WERI-Rb-1 (cell line): ENCODE results near the gene RFNG.

Experiments used
- DNase-seq: peaks from one replicate; pipeline ENCODE4 v3.0.0-alpha.2; 2020
- H3K27ac ChIP-seq: fragments of 250-450 bp; sonication (Bioruptor Pico); 2 replicates; pipeline ENCODE4 v1.5.1; 2020; ENCODE audit warnings: mild to moderate bottlenecking, moderate library complexity
- H3K27me3 ChIP-seq: fragments of 250-450 bp; sonication (Bioruptor Pico); 2 replicates; pipeline ENCODE4 v1.5.1; 2021; ENCODE audit warnings: mild to moderate bottlenecking, low read depth, moderate library complexity; ENCODE audit not compliant: insufficient read depth, severe bottlenecking
- H3K36me3 ChIP-seq: fragments of 250-450 bp; sonication (Bioruptor Pico); 2 replicates; pipeline ENCODE4 v1.5.1; 2020; ENCODE audit warnings: mild to moderate bottlenecking, moderate library complexity
- H3K4me3 ChIP-seq: 2 replicates; pipeline ENCODE4 v1.5.1; 2011; ENCODE audit warnings: low read depth, mild to moderate bottlenecking, control low read depth, low read length
- H3K9me3 ChIP-seq: fragments of 250-450 bp; sonication (Bioruptor Pico); 2 replicates; pipeline ENCODE4 v1.5.1; 2021; ENCODE audit warnings: mild to moderate bottlenecking, moderate library complexity; ENCODE audit not compliant: severe bottlenecking
- TF ChIP-seq, protein P1 (sequence below): IDR thresholded peaks from 2 replicates; pipeline ENCODE4 v1.5.1; 2011; ENCODE audit warnings: low read depth, mild to moderate bottlenecking, control low read depth, inconsistent platforms, low read length

Gene RFNG

DNA sequence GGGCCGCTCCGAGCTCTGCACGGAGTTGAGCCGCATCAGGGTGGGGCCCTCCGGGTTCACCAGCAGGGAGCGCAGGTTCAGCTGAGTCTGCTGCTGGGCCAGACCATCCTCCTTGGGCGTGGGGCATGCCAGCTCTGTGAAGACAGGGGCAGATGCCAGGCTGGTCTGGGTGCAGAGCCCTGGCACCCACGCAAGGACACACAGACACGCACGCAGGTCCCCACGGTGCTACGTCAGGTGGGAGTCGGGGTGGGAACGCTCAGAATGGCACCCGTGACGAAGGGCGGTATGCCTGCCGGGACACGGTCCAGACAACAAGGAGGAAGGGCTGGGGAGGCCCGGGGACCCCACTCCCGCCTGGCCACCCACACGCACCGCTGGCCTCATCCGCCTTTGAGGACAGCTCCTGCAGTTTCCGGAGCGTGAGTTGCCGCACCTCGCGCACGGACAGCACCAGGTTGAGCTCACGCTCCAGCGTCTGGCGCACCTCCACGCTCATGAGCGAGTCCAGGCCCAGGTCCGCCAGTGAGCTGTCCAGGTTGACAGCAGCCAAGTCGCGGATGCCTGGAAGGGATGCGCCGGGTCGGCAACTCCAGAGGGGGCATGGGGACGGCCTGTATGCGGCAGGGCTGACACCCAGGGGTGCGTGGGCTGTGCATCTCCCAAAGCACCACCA is 29.3 kb upstream of the RFNG start:
- H3K36me3 ChIP-seq = peaks cover 93% of the 10 kb centered on the region
- peak overlapping the region; percentile 91 for H3K27ac ChIP-seq
- H3K9me3 ChIP-seq = no peaks in the 10 kb centered on the region
- no peak for DNase-seq
- no peak overlapping the region for H3K4me3 ChIP-seq
- TF ChIP-seq, protein P1, sequence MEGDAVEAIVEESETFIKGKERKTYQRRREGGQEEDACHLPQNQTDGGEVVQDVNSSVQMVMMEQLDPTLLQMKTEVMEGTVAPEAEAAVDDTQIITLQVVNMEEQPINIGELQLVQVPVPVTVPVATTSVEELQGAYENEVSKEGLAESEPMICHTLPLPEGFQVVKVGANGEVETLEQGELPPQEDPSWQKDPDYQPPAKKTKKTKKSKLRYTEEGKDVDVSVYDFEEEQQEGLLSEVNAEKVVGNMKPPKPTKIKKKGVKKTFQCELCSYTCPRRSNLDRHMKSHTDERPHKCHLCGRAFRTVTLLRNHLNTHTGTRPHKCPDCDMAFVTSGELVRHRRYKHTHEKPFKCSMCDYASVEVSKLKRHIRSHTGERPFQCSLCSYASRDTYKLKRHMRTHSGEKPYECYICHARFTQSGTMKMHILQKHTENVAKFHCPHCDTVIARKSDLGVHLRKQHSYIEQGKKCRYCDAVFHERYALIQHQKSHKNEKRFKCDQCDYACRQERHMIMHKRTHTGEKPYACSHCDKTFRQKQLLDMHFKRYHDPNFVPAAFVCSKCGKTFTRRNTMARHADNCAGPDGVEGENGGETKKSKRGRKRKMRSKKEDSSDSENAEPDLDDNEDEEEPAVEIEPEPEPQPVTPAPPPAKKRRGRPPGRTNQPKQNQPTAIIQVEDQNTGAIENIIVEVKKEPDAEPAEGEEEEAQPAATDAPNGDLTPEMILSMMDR = peak; percentile 48
- no peaks in the 10 kb centered on the region for H3K27me3 ChIP-seq

GRCh38 chr17:82080048-82080788 is 28.6 kb upstream of the RFNG start:
- peak overlapping the region; percentile 91 for H3K27ac ChIP-seq
- peak; percentile 97 for DNase-seq
- H3K36me3 ChIP-seq = peaks cover 87% of the 10 kb centered on the region
- H3K27me3 ChIP-seq = no peaks in the 10 kb centered on the region
- H3K9me3 ChIP-seq = no peaks in the 10 kb centered on the region
- TF ChIP-seq, protein P1 = no peak
- H3K4me3 ChIP-seq = no peak overlapping the region

- H3K36me3 ChIP-seq = peaks cover 76% of the 10 kb centered on the region
- no peaks in the 10 kb centered on the region for H3K9me3 ChIP-seq
- H3K27me3 ChIP-seq = no peaks in the 10 kb centered on the region
- H3K27ac ChIP-seq = peak overlapping the region; percentile 91
- TF ChIP-seq, protein P1 = no peak
- no peak for DNase-seq
- H3K4me3 ChIP-seq = no peak overlapping the region
These were observed 27.5 kb upstream of the RFNG start for GRCh38 chr17:82079001-82079677.

GRCh38 chr17:82078433-82078832 is 26.8 kb upstream of the RFNG start:
- TF ChIP-seq, protein P1 = no peak
- H3K27me3 ChIP-seq = no peaks in the 10 kb centered on the region
- no peak for DNase-seq
- no peaks in the 10 kb centered on the region for H3K9me3 ChIP-seq
- no peak overlapping the region for H3K27ac ChIP-seq
- H3K4me3 ChIP-seq = no peak overlapping the region
- peaks cover 69% of the 10 kb centered on the region for H3K36me3 ChIP-seq

DNA sequence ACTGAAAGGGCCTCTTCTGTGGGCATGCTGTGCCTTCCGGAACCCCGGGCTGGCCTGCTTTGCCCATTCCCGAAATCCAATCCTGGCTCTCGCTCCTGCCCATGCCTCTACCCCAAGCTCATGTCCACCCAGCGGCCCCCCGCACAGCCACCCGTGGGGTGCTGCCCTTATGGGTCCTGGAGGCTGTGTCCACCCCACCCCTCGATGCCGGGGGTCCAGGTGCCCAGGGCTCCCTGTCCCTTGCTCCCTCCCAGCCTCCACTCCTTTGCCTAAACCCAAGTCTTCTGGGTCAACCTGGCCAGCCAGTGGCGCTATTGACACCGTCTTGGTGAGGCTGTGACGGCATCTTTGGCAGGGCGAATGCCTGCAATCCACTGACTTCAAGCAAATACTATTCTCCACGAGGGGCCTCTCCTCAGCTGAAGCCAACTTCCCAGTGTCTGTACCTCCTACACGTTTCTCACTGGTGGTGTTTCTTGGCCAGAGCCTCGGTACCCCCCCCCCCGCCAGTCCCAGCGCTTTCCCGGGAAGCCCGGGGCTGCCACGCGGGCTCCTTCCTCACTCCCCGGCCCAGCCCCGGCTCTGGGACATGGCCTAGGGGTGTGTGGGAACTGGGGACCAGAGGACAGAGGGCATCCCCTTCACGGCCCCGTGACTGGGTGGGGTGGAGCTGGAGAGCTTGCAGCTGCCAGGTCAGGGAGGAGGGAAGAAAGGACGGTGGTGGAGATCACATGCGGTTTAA is 26.2 kb upstream of the RFNG start:
- no peak overlapping the region for H3K4me3 ChIP-seq
- no peaks in the 10 kb centered on the region for H3K9me3 ChIP-seq
- TF ChIP-seq, protein P1 = no peak
- DNase-seq = no peak
- H3K36me3 ChIP-seq = peaks cover 62% of the 10 kb centered on the region
- peak overlapping the region; percentile 10; the same call in 1 of the 2 replicates for H3K27ac ChIP-seq
- H3K27me3 ChIP-seq = no peaks in the 10 kb centered on the region
